Ramos (cell line): ENCODE data around the gene LIN28B.

Experiments used
- in situ Hi-C: fragments of 300-500 bp; cut with MboI; formaldehyde crosslinking; loops from one replicate; pipeline ENCODE4 v1.14.3; 2022; ENCODE audit warnings: low sequenced_read_pairs; ENCODE audit not compliant: unreplicated experiment

LIN28B gene

GRCh38 chr6:105105094-105105493 lies 148.2 kb downstream of the LIN28B start:
- in situ Hi-C loops = no loop called here

GRCh38 chr6:105106260-105106659 lies 149.4 kb downstream of the LIN28B start:
- in situ Hi-C loops = no loop called here

- in situ Hi-C loops = no loop called here
Measured at GRCh38 chr6:105107207-105107606, 150.3 kb downstream of the LIN28B start.

GRCh38 chr6:105108631-105109262 lies 151.8 kb downstream of the LIN28B start:
- in situ Hi-C loops = no loop called here

- in situ Hi-C loops = no loop called here
Measured at GRCh38 chr6:105109955-105110895, 153.3 kb downstream of the LIN28B start.

- in situ Hi-C loops = no loop called here
Measured at GRCh38 chr6:105111105-105111504, 154.2 kb downstream of the LIN28B start.

- in situ Hi-C loops = no loop called here
Measured at GRCh38 chr6:105111871-105112270, 155.0 kb downstream of the LIN28B start.

GRCh38 chr6:105112577-105112976 lies 155.7 kb downstream of the LIN28B start:
- in situ Hi-C loops = no loop called here

GRCh38 chr6:105113422-105113821 lies 156.5 kb downstream of the LIN28B start:
- in situ Hi-C loops = no loop called here

GRCh38 chr6:105116150-105116549 lies 159.2 kb downstream of the LIN28B start:
- in situ Hi-C loops = no loop called here

GRCh38 chr6:105120570-105120969 lies 163.7 kb downstream of the LIN28B start:
- in situ Hi-C loops = no loop called here

- in situ Hi-C loops = no loop called here
Measured at GRCh38 chr6:105121981-105122380, 165.1 kb downstream of the LIN28B start.

- in situ Hi-C loops = no loop called here
Measured at GRCh38 chr6:105122717-105123116, 165.8 kb downstream of the LIN28B start.
